NCI-H345 treated with DMSO at 0.1 percent for 48 hours (cell line): ENCODE data around the gene NRCAM.

Source experiments
- DNase-seq: peaks from one replicate; lab custom pipeline; 2025; ENCODE audit not compliant: unreplicated experiment; lab: John Stamatoyannopoulos, UW

The NRCAM gene

DNA sequence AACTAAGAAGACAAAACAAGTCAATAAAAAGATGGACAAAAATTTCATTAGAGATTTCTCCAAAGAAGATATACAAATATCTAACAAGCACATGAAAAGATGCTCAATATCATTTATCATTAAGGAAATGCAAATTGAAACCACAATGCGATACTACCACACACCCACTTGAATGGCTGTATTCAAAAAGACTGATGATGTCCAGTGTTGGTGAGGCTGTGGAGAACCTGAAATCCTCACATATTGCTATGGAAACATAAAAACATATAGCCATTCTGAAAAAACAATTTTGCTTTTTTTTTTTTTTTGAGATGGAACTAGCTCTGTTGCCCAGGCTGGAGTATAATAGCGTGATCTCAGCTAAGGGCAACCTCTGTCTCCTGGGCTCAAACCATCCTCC is 202.0 kb downstream of the NRCAM start:
- DNase-seq, result no peak

DNA sequence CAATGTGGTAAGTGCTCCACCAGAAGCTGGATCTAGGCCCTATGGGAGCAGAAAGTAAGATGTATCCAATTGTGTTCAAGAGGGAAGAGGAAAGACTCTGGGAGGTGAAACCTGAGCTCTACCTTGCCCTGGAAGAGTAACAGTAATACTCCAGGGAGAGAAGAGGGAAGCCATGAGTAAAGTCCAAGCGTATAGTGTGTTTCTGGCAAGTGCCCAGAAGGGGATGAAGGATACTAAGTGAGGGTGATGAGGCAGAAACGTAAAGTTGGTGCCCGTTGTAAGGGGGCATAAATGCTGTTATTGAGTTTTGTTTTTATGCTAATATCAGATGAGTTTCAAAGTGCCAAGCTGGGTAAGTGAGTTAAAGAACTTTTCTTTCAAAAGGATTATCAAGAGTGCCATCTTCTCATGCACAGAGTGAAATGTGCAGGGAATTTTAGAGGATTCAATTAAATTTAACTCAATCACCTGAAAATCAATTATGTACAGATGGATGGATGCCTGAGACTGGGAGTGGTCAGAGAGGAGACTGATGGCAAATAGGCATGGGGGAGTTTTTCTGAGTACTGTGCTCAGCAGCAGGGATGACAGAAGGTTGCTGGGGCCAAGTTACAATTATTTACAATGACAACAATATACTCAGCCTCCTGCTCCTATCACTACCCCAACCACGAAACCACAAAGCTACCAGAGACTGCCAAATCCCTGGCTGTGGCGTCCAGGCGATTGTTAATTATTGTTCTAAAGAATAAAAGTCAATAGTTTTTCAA is 202.8 kb downstream of the NRCAM start:
- DNase-seq, result no peak

DNA sequence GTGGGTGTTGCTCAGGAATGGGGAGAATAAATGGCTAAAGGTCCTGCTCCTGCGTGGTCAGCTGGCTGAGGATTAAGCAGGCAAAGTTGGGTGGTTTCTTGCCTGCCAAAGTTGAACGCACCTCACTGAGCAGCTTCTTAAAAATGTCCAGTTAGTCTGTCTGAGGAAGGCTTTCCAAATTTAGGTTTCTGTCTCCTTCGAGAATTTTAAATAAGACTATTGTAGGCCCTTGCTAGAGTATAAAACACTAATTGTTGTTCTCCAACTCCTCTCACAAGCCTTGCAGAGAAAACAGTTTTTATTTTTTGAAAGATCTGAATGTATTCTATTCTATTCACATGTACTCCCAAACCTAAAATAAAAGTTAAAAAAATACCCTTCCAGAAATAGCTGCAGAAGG is 204.1 kb downstream of the NRCAM start:
- no peak for DNase-seq

DNA sequence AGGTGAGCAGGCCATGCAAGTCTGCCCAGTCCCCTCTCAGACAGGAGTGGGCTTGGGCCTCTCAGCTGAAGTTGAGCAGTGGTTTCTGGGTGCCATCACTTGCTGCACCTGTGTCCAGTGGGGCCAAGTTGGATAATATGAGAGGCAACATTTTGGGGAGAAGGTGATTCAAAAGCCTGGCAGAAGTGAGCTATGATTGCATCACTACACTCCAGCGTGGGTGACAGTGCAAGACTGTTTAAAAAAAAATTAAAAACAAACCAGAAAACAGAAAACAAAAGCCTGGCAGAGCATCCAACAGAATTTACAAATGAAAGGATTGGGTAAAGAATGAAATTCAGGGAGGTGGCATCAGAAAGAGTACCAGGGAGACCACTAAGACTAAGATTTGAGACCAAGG is 204.5 kb downstream of the NRCAM start:
- DNase-seq, result no peak

DNA sequence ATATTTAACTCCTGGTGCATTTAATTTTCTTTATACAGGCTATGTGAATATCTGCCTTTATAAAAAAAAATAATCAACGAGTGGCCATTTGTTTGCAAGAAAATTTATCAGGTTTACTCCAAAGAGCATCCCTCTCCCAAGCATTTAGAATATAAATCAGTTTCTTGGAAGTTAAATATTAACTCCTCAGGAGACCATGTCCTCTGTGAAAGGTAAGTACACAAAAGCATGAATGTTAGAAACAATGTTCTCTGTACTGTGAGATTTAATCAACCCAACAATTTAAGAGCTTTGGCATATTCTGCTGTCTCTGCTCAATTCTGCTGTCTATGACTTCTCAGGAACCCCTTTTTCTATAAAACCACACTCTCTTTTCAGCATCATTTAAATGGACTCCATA is 206.8 kb downstream of the NRCAM start:
- DNase-seq, result no peak

DNA sequence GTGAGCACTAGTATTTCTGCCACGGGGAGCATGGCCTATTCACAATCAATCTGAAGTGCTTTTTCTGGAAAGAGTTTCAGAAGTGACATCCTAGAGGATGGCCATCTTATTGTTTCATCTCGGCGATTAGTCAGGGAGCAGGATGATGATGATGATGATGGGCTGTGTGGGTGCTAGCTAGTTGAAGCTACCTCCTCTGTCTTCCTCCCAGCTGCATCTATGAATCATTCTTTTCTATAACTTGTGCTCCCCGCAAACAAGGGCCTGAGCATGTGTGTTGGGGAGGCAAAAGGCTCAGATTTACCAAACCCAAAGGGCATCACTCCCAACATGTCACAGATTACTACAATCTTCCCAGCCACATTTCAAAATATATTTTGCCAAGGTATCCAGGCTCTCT is 207.4 kb downstream of the NRCAM start:
- no peak for DNase-seq

DNA sequence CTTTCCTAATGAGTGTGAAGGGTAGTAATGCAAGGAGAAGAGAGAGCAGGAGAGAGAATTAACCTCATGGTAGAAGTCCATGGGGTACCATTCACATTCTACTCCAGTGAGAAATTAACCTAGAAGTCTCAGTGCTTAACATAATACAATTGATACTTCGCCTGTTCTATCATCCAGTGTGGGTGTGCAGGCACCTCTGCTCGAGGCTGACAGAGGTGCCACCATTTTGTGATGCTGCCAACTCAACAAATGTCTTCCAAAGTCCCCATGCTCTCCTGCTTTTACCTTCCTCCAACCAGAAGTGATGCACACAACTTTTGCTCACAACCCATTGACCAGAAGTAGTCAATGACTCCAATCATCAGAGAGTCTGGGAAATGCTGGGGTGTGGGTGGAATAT is 207.8 kb downstream of the NRCAM start:
- DNase-seq, result no peak

DNA sequence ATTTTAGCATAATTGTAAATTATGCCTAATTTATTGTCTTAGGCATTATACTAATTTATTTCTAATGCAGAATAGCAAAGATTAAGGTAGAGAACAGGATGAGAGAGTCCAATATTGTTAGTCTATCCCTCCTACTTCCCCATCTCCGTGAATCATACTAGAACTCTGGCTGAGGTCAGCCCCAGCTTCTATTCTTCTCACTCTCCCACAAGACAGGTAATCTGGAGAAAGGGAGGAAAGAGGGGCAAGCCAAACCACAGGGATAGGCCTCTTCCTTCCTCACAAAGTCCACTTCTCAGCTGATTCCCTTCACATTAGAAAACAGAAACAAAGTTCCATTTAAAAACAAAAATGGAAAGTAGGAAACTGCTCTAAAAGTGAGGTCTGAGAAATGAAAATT is 208.6 kb downstream of the NRCAM start:
- DNase-seq, result no peak

DNA sequence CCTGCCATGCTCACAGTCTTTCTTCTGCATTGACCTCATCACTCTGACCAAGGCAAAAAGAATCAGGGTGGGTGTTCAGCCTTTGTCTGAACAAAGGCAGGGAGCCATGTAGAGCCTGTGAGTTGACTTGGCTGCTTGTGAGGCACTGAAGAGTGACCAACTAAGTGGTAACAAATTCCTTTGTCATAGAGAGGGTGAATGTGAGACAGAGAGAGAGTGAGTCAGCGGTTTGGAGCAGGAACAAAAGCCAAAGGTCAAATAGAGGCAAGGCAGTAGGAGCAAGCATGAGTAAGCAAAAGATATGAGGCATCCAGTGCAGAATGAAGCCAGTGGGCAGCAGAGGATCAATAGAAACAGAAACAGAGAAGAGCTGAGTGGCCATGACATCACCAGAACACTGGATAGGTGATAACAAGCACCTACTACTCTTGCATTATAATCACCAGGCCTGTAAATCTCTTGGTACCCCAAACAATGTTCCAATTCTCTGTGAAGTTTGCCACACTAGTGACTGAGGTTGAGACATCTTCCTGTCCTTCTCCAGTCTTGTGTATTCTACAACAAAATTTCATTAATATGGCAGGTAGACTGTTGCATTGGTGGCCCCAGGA is 209.9 kb downstream of the NRCAM start:
- no peak for DNase-seq

DNA sequence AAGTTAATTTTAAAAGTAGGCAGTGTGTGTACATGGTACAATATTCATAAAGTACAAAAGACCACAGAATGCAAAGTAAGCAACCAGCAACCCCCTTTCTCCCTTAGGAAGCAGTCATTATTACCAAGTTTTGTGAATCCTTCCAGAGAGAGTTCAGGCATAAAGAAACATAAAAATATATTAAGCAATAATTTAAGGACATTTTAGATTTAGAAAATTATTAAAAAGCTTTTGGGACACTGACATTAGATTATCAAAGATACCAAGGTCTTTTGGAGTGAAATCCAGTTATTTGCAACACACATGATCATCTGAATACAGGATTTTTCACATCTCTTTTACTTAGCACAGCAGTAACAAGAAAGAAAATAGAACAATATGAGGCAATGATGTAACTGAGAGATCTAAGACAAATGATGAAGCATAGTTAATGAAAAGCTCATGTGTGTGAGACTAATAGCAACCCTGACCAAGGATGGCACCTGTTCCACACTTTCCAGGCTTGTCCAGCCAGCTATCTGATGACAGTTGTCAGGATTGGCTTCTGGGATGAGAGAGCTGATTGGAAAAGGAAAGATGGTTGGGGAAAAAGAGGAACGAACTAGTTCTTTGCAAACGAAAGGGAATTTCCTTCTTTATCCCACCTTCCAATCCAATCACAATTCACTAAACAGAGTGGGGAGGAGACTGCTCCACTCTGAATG is 210.6 kb downstream of the NRCAM start:
- no peak for DNase-seq

DNA sequence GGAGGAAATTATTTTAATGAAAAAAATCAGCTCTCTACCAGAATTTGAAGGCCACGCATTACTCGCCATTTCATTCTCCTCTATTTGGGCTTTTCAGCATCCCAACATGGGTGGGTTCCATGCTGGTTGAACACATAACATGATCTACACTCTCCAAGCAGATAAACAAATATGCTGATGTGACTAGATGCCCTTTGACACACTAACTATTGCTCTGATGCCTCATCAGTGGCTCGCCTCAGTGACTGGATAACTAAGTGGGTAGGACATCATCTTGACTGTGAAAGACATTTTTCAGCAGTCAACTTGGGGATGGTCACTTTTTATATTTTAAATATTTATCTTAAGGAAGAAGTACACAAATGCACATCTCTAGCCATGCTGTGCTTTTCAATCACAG is 212.1 kb downstream of the NRCAM start:
- no peak for DNase-seq

DNA sequence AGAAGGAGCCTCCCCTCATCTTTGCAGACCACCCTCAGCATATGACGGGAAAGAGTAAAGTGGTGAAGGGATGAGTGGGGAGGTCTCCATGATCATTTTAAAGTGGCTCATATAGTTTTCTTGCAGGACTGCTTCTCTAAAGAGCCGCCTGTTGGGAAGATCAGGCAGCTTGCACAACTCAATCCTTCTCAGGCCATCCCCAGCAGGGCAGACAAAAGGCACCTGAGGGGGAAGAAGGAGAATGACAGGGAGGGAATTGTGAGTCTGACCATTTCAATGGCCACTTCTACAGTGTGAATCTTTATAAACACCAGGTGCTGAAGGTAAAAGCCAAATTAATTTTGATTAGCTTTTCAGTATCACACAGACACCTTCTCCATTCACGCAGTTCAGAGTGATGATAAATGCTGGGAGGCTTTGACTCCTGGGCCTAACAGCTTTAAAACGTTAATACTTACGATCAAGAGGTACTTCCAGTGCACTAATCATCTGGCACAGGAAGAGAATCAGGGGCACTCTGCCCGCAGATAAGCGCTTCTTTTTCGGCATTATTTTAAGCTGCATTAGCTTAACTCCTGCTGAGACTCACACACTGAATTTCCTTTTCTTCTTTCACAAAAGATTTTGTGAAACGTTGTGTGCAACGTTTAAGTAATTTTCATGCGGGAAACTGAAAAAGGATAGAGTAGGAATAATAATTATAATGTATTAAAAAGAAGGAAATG is 216.6 kb downstream of the NRCAM start:
- DNase-seq, result peak; percentile 76

DNA sequence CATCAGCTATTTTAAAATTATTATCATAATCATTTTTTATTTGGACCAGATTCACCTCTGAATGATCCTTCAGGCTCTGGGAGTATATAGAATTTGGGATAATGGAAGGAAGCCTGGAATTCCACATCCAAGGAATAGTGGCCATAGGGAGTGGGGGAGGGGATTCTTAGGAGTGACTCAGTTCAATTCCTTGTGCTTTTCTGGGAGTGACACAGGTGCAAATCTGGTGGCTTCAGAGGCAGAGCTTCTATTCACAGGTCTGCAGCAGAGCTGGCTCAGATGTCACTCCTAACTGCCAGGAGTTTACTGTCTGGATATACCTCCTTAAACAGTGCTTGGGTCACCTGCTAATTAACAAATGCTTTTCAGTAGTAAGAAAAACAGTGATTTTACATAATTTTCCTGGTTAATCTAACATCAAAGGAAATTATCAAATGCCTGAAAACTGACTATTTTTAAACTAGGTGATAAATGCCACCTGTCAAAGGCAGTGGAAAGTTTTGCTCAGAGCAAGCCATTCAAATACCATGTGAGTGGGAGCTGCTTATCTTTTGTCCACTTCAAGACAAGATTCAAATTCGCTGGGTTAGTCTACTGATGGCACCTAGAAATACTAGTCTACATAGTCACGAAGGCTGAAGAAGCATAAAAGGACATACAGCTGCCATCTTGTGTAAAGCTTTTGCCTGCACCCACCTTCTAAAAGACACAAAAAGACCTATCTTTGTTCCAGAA is 219.4 kb downstream of the NRCAM start:
- DNase-seq, result no peak

DNA sequence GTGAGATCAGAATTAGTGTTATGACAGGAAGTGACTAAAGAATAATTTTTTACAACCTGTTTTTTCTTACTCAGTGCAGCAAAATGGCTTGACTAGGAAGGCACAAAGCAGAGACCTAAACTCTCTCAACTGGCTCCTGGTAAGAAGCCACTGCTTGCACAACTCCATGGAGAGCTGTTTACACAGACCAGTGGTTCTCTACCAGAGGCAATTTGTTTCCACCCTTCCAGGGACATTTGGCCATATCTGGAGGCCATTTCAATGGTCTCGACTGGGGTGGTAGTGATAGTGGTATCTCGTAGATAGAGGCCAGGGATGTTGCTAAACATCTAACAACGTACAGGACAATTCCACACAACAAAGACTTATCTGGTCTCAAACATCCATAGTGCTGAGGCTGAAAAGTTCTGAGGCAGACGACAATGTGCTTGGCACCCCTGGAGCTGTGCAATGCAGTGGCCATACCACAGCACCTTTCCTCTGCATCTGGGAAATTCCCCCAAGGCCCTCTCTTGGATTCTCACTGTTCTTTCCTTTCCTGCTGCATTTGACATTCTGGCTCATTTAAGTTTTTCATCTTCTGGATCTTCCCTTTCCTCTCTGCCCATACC is 220.7 kb downstream of the NRCAM start:
- no peak for DNase-seq

DNA sequence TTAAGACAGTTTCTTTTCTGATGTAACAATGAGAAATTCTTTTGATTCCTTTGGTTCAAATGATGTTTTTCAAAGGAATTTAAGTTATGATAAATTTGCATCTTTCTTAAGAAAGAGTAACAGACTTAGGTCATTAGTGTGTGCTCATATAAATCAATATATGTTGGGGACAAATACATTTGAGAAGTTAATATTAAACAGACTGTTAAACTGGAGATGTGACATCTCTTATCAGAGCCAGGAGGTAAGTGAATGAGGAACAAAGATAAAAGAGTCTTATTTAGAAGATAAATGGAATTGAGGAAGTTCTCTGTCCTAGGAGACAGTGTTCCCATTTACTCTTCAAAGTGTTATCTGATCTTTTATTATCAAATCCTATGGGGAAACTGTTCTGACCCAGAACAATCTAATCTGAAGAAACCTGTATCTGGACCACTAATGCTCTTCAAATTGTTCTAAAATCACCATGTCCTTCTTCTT is 221.2 kb downstream of the NRCAM start:
- DNase-seq, result no peak

DNA sequence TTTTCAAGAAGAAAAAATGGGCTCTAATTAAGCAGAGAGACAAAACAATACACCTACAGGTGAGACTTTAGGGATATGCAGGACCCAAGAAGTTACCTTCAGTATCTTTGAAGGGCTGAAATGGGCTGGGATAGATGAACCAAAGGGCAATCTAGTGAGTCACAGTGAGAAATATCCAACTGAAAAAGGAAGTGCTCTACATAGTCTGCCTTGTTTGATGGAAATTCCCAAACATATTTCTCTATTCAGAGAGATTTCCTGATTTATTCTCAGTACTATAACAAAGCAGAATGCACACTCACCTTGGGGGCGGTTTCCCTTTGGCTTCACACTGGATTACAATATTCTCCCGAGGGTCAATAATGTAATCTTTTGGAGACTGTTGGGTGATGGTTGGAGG is 222.0 kb downstream of the NRCAM start:
- no peak for DNase-seq

DNA sequence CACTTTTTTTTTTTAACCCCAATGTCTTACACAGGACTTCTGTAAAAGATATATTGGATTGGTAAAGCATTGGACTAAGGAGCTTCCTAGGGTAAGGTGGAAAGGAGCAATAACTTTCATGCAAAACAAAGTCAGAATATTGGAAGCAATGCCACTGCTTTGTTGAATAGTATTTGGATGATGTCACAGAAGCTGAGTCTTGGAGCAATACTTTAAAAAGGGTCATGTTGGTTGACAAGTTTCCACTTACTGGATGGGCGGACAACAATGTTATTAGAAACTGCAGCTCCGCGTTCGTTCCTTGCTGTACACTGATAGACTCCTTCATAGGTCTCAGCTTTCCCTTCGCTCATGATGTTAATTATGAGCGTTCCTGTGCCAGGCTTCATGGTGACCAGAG is 224.2 kb downstream of the NRCAM start:
- DNase-seq, result no peak

DNA sequence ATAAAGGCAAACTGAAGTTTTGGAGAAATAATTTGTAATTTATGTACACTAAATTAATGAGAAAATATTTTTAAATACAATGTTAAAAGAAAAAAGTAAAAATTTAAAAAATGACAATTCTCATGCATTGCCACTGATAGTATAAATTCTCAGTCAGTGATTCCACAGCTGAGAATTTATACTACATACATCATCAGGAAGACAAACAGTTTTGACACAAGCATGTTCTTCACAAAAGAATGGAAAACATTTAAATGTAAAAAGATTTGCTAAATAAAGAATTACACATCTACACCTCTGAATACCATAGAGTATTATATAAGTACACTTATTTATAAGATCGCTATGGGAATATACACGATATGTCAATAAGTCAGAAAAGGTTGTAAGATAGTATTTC is 225.0 kb downstream of the NRCAM start:
- no peak for DNase-seq

DNA sequence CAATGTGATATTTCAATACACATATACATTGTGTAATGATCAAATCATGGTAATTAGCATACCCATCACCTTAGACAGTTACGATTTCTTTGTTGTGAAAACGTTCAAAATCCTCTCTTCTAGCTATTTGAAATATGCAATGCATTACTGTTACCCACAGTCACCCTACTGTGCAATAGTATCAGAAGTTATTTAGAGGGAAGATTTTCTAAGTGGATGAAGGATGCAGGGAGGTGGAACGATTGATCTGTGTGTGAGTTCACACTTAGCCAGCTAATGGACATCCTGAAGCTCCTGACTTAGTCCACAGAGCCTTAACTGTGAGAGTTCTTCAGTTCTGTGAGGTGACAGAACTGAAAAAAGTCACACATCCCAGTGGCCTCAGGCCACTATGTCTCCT is 228.9 kb downstream of the NRCAM start:
- DNase-seq, result no peak

DNA sequence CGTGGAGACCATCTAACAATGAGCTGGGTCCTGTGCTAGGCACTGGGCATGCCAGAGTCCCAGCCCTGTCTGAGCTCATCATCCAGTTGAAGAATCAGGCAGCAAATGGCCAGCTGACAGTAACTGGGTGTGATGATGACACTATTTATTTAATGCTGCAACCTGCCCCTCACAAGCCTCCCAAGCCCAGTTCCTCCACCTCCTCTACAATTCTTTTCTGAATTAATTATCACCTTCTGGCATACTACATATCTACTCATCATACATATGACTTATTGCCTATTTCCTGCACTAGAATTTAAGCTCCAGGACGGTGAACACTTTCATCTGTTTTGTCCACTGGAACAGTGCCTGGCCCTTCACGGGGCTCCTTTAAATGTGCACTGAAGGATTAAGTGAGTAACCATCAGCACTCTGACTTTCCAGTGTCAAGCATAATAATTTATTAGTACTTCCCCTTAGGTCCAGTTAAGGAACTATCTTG is 229.4 kb downstream of the NRCAM start:
- no peak for DNase-seq
